GM12878 (cell line): ENCODE measurements around the gene PSMB9.

Experiments
- BCLAF1 ChIP-seq: fragments of 450-650 bp; IDR thresholded peaks from 2 replicates; pipeline ENCODE4 v1.6.1; 2017; ENCODE audit warnings: antibody characterized with exemption, mild to moderate bottlenecking, moderate library complexity
- CTCF ChIP-seq, 3 experiments: IDR thresholded peaks in 2 of 3; conservative IDR thresholded peaks in 1 of 3; 2 replicates each; pipeline ENCODE4 v1.5.1; 2011; ENCODE audit warnings: low read depth in 3 of 3, low read length in 3 of 3, mild to moderate bottlenecking in 3 of 3, control low read depth in 2 of 3, moderate library complexity in 2 of 3, inconsistent platforms in 1 of 3, mixed read lengths in 1 of 3; ENCODE audit not compliant: control insufficient read depth in 2 of 3, insufficient read depth in 1 of 3; ENCODE audit errors: extremely low read depth in 1 of 3
- EZH2 ChIP-seq: IDR thresholded peaks from 2 replicates; pipeline ENCODE4 v1.6.1; 2012; ENCODE audit warnings: low read depth, mild to moderate bottlenecking, control low read depth, inconsistent platforms, low read length, borderline replicate concordance; ENCODE audit not compliant: control insufficient read depth
- MXI1 ChIP-seq: fragments of 150-350 bp; IDR thresholded peaks from 2 replicates; pipeline ENCODE4 v1.6.1; 2011; ENCODE audit warnings: low read depth, mild to moderate bottlenecking, inconsistent platforms, low read length, improper control_type of control experiment
- PAX8 ChIP-seq: fragments of 450-650 bp; IDR thresholded peaks from 2 replicates; pipeline ENCODE4 v1.6.1; 2017; ENCODE audit warnings: mild to moderate bottlenecking, moderate library complexity
- POLR2A ChIP-seq: IDR thresholded peaks from 2 replicates; pipeline ENCODE4 v1.6.1; 2011; ENCODE audit warnings: low read depth, mild to moderate bottlenecking, low read length
- POLR2AphosphoS5 ChIP-seq: IDR thresholded peaks from 2 replicates; pipeline ENCODE4 v1.6.1; 2011; ENCODE audit warnings: mild to moderate bottlenecking, low read length, inconsistent platforms

GRCh38 chr6:32885698-32886286 lies 31.8 kb downstream of the PSMB9 start:
- TF ChIP-seq POLR2A (no peak), CTCF (IDR thresholded peaks at IDR 0.05 in 2 of 3, conservative IDR thresholded peaks at IDR 0.05 in 1 of 3; ENCODE audit: control insufficient read depth in 2 of 3, extremely low read depth in 1 of 3, insufficient read depth in 1 of 3, low read depth in 3 of 3, low read length in 3 of 3) (peak; percentile 38 to 61 (median 43); a peak in 5 of 6 replicates), PAX8 (no peak), BCLAF1 (no peak), EZH2 (no peak), POLR2AphosphoS5 (no peak), MXI1 (no peak)
